AG04450 (cell line): ENCODE data around the gene POLR2E. TPM values are rescaled to one million over a fixed set of nuclear protein-coding genes. Genes with fewer than 3 reads are reported as not detected.

Experiments
- CTCF ChIA-PET: fragments of 300-600, 350-600 bp; formaldehyde crosslinking; extraction: SDS; loops from one replicate; lab custom pipeline; 2022; ENCODE audit warnings: antibody characterized with exemption, inconsistent platforms; lab: Charles Lee
- POLR2A ChIA-PET: fragments of 350-600 bp; formaldehyde crosslinking; extraction: SDS; loops from one replicate; lab custom pipeline; 2021; ENCODE audit warnings: antibody characterized with exemption, inconsistent platforms; lab: Yijun Ruan, JAX
- DNase-seq: peaks from one replicate; pipeline ENCODE4 v3.0.0-alpha.2; 2011; ENCODE audit warnings: low read depth, low spot score
- H3K27ac ChIP-seq: one replicate; pipeline ENCODE4 v1.5.1; 2012; ENCODE audit warnings: low read depth, low read length, control low read depth
- H3K27me3 ChIP-seq: one replicate; pipeline ENCODE4 v1.6.0; 2012; ENCODE audit warnings: low read length; ENCODE audit not compliant: control insufficient read depth, insufficient read depth
- H3K4me3 ChIP-seq: 2 replicates; pipeline ENCODE4 v1.5.1; 2011; ENCODE audit warnings: mild to moderate bottlenecking, low read depth, low read length, control low read depth
- H3K9me3 ChIP-seq: 2 replicates; pipeline ENCODE4 v1.5.1; 2012; ENCODE audit warnings: low read length; ENCODE audit not compliant: control insufficient read depth, insufficient read depth
- polyA plus RNA-seq: library from polyadenylated mRNA; depleted of rRNA; stranded (reverse); fragments of >200 nt; gene quantifications from 2 replicates; pipeline ENCODE4 v1.2.3, GENCODE V29; 2011
- TF ChIP-seq, protein P1 (sequence below): IDR thresholded peaks from 2 replicates; pipeline ENCODE4 v1.5.1; 2011; ENCODE audit warnings: low read depth, low read length, control low read depth, inconsistent platforms

POLR2E gene
- polyA plus RNA-seq, 1 experiment = 140 TPM

GRCh38 chr19:1055028-1055425 lies 40.1 kb downstream of the POLR2E start:
- ChIA-PET POLR2A (no interaction called here), CTCF (no interaction called here)
- DNase-seq = no peak
- Histone ChIP-seq H3K27ac (no peak overlapping the region), H3K27me3 (peaks cover 2% of the 10 kb centered on the region), H3K9me3 (peaks cover 75% of the 10 kb centered on the region), H3K4me3 (no peak overlapping the region)
- TF ChIP-seq, protein P1, sequence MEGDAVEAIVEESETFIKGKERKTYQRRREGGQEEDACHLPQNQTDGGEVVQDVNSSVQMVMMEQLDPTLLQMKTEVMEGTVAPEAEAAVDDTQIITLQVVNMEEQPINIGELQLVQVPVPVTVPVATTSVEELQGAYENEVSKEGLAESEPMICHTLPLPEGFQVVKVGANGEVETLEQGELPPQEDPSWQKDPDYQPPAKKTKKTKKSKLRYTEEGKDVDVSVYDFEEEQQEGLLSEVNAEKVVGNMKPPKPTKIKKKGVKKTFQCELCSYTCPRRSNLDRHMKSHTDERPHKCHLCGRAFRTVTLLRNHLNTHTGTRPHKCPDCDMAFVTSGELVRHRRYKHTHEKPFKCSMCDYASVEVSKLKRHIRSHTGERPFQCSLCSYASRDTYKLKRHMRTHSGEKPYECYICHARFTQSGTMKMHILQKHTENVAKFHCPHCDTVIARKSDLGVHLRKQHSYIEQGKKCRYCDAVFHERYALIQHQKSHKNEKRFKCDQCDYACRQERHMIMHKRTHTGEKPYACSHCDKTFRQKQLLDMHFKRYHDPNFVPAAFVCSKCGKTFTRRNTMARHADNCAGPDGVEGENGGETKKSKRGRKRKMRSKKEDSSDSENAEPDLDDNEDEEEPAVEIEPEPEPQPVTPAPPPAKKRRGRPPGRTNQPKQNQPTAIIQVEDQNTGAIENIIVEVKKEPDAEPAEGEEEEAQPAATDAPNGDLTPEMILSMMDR = no peak

GRCh38 chr19:1054102-1055027 lies 40.8 kb downstream of the POLR2E start:
- CTCF ChIA-PET = no interaction called here
- DNase-seq = no peak
- H3K9me3 ChIP-seq = peaks cover 72% of the 10 kb centered on the region
- no peak overlapping the region for H3K4me3 ChIP-seq
- TF ChIP-seq, protein P1 = no peak
- peaks cover 2% of the 10 kb centered on the region for H3K27me3 ChIP-seq
- no peak overlapping the region for H3K27ac ChIP-seq
- POLR2A ChIA-PET = no interaction called here

GRCh38 chr19:1053176-1054101 lies 41.7 kb downstream of the POLR2E start:
- TF ChIP-seq, protein P1 = no peak
- no peak for DNase-seq
- no peaks in the 10 kb centered on the region for H3K27me3 ChIP-seq
- H3K9me3 ChIP-seq = peaks cover 72% of the 10 kb centered on the region
- ChIA-PET CTCF (no interaction called here), POLR2A (interaction anchor here (0.6 kb wide), 1 partner anchor 49 kb away, joined by 3 read pairs; no protein-coding TSS in a partner anchor)
- H3K27ac ChIP-seq = no peak overlapping the region
- H3K4me3 ChIP-seq = no peak overlapping the region

DNA sequence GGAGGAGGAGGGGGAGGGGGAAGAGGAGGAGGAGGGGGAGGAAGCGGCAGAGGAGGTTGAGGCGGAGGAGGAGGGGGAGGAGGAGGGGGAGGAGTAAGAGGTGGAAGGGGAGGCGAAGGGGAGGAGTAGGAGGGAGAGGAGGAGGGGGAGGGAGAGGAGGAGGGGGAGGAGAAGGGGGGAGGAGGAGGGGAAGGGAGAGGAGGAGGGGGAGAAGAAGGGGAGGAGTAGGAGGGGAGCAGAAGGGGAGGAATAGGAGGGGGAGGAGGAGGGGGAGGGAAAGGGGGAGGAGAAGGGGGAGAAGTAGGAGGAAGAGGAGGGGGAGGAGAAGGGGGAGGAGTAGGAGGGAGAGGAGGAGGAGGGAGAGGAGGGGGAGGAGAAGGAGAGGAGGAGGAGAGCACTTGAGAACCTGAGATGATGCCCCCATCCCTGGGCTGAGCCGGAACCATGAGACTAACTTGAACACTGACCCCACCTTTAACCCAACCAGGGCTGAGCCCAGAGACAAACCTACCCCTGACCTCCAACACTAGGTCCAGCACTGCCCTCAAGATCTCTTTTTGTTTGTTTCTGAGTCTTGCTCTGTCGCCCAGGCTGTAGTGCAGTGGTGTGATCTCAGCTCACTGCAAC lies 42.7 kb downstream of the POLR2E start:
- ChIA-PET CTCF (no interaction called here), POLR2A (no interaction called here)
- peaks cover 69% of the 10 kb centered on the region for H3K9me3 ChIP-seq
- no peak overlapping the region for H3K27ac ChIP-seq
- H3K27me3 ChIP-seq = no peaks in the 10 kb centered on the region
- DNase-seq = no peak
- TF ChIP-seq, protein P1 = no peak
- no peak overlapping the region for H3K4me3 ChIP-seq
